HCT116 (cell line): Measurements from ENCODE around the gene ASIC5. TPM values are rescaled to one million over a fixed set of nuclear protein-coding genes. Genes with fewer than 3 reads are reported as not detected.

Source experiments
- ATAC-seq: fragments of 200-7000 bp; cut with Tn5 transposase; 2 replicates; pipeline ENCODE4 v1.9.1; 2020; ENCODE audit warnings: mild to moderate bottlenecking, moderate library complexity
- BruUV-seq: library from RNA; stranded (reverse); fragments of 400-500 nt; replicated peaks from 2 replicates; lab custom pipeline; 2021; lab: Mats Ljungman, UMichigan
- CTCF ChIA-PET: fragments of 300-600 bp; sonication (Branson Sonifier 250); formaldehyde crosslinking; loops from one replicate; lab custom pipeline; 2021; ENCODE audit warnings: antibody characterized with exemption; lab: Charles Lee
- POLR2A ChIA-PET: fragments of 300-600, 350-600 bp; sonication (Branson Sonifier 250); formaldehyde crosslinking; loops from one replicate; lab custom pipeline; 2021; ENCODE audit warnings: antibody characterized with exemption; lab: Charles Lee
- RAD21 ChIA-PET, 2 experiments: fragments of 300-600 bp; sonication (Branson Sonifier 250); formaldehyde crosslinking; loops; one replicate each; lab custom pipeline; 2023; ENCODE audit warnings: low total read pairs in 2 of 2; ENCODE audit not compliant: uncharacterized antibody in 2 of 2, unreplicated experiment in 2 of 2, low non-redundant PET in 1 of 2; lab: Charles Lee
- DNase-seq: peaks from one replicate; pipeline ENCODE4 v3.0.0-alpha.2; 2010; ENCODE audit warnings: low read depth, low spot score
- H2AFZ ChIP-seq: fragments of 200-600 bp; shearing (Covaris generic), sonication (generic); 2 replicates; pipeline ENCODE4 v1.6.1; 2017; ENCODE audit warnings: low read depth, mixed run types, mixed read lengths, antibody characterized with exemption, low read length; ENCODE audit not compliant: poor library complexity, severe bottlenecking
- H3K27ac ChIP-seq: 2 replicates; pipeline ENCODE4 v1.5.1; 2012; ENCODE audit warnings: low read depth, low read length
- H3K27me3 ChIP-seq: fragments of 200-600 bp; sonication (generic); 2 replicates; pipeline ENCODE4 v1.6.1; 2016; ENCODE audit warnings: mixed run types, low read length, mixed read lengths; ENCODE audit not compliant: insufficient read depth
- H3K36me3 ChIP-seq, 2 experiments: fragments of 200-500 bp in 1 of 2; fragments of 200-600 bp in 1 of 2; sonication (Bioruptor generic) in 1 of 2; sonication (generic) in 1 of 2; 2 replicates each; pipeline versions ENCODE4 v1.5.1 to v1.6.1; 2014 to 2016; ENCODE audit warnings: low read length in 2 of 2, inconsistent platforms in 1 of 2, mixed read lengths in 1 of 2, mixed run types in 1 of 2; ENCODE audit not compliant: insufficient read depth in 2 of 2, control insufficient read depth in 1 of 2
- H3K4me1 ChIP-seq, 2 experiments: fragments of 200-600 bp in 1 of 2; sonication (generic) in 1 of 2; 2 replicates each; pipeline versions ENCODE4 v1.5.1 to v1.6.1; 2012 to 2017; ENCODE audit warnings: low read length in 2 of 2, inconsistent platforms in 1 of 2, mild to moderate bottlenecking in 1 of 2, mixed read lengths in 1 of 2, mixed run types in 1 of 2, moderate library complexity in 1 of 2; ENCODE audit not compliant: insufficient read depth in 2 of 2, control insufficient read depth in 1 of 2
- H3K4me2 ChIP-seq: fragments of 200-600 bp; sonication (generic); 2 replicates; pipeline ENCODE4 v1.6.1; 2017; ENCODE audit warnings: mixed run types, low read length, mixed read lengths
- H3K4me3 ChIP-seq, 2 experiments: fragments of 200-600 bp in 1 of 2; sonication (generic) in 1 of 2; replicated peaks in 1 of 2; 2 replicates each; pipeline ENCODE4 v1.5.1; 2011 to 2016; ENCODE audit warnings: low read length in 2 of 2, control low read depth in 1 of 2, low read depth in 1 of 2, mild to moderate bottlenecking in 1 of 2, mixed read lengths in 1 of 2, mixed run types in 1 of 2
- H3K79me2 ChIP-seq: fragments of 200-600 bp; sonication (generic); 2 replicates; pipeline ENCODE4 v1.6.1; 2017; ENCODE audit warnings: mild to moderate bottlenecking, mixed run types, low read length, moderate library complexity, mixed read lengths; ENCODE audit not compliant: insufficient read depth
- H3K9ac ChIP-seq: fragments of 200-600 bp; sonication (generic); 2 replicates; pipeline ENCODE4 v1.6.1; 2016; ENCODE audit warnings: low read length, mixed read lengths
- H3K9me2 ChIP-seq: fragments of 200-600 bp; sonication (generic), shearing (Covaris generic); 2 replicates; pipeline ENCODE4 v1.6.1; 2017; ENCODE audit warnings: mixed run types, mild to moderate bottlenecking, moderate library complexity; ENCODE audit not compliant: insufficient read depth
- H3K9me3 ChIP-seq, 2 experiments: fragments of 200-500 bp in 1 of 2; fragments of 200-600 bp in 1 of 2; sonication (Bioruptor generic) in 1 of 2; sonication (generic) in 1 of 2; 2 replicates each; pipeline ENCODE4 v1.6.1; 2014 to 2017; ENCODE audit warnings: low read length in 2 of 2, mixed read lengths in 2 of 2, inconsistent platforms in 1 of 2, low read depth in 1 of 2, mild to moderate bottlenecking in 1 of 2, mixed run types in 1 of 2, moderate library complexity in 1 of 2; ENCODE audit not compliant: control insufficient read depth in 1 of 2, insufficient read depth in 1 of 2
- H4K20me1 ChIP-seq: fragments of 200-600 bp; sonication (generic), shearing (Covaris generic); 2 replicates; pipeline ENCODE4 v1.6.1; 2017; ENCODE audit warnings: mixed run types, mild to moderate bottlenecking, moderate library complexity; ENCODE audit not compliant: insufficient read depth
- CEBPB ChIP-seq: IDR thresholded peaks from 2 replicates; pipeline ENCODE4 v1.6.1; 2012; ENCODE audit warnings: low read depth
- EGR1 ChIP-seq: IDR thresholded peaks from 2 replicates; pipeline ENCODE4 v1.6.1; 2012; ENCODE audit warnings: low read depth
- EZH2 ChIP-seq: fragments of 200-600 bp; sonication (generic); IDR thresholded peaks from 2 replicates; pipeline ENCODE4 v1.6.1; 2017; ENCODE audit warnings: antibody characterized with exemption, mixed run types
- POLR2A ChIP-seq: IDR thresholded peaks from 2 replicates; pipeline ENCODE4 v1.7.0; 2011; ENCODE audit warnings: borderline replicate concordance; ENCODE audit not compliant: insufficient read depth, insufficient read length; ENCODE audit errors: extremely low read depth
- POLR2AphosphoS5 ChIP-seq: IDR thresholded peaks from 2 replicates; pipeline ENCODE4 v1.6.1; 2011; ENCODE audit warnings: mild to moderate bottlenecking, low read depth, low read length, moderate library complexity
- RAD21 ChIP-seq: IDR thresholded peaks from 2 replicates; pipeline ENCODE4 v1.6.1; 2012; ENCODE audit warnings: low read depth, mild to moderate bottlenecking
- SRF ChIP-seq: IDR thresholded peaks from 2 replicates; pipeline ENCODE4 v1.6.1; 2012; ENCODE audit warnings: low read depth
- TCF7L2 ChIP-seq: IDR thresholded peaks from 2 replicates; pipeline ENCODE4 v1.7.0; 2011; ENCODE audit warnings: borderline replicate concordance, inconsistent platforms; ENCODE audit not compliant: insufficient read depth, insufficient read length; ENCODE audit errors: extremely low read depth
- ZFX ChIP-seq: fragments of 450-650 bp; IDR thresholded peaks from 2 replicates; pipeline ENCODE4 v1.6.1; 2017
- ZNF274 ChIP-seq: fragments of 200-500 bp; sonication (Bioruptor generic); IDR thresholded peaks from 2 replicates; pipeline ENCODE4 v1.6.1; 2014; ENCODE audit warnings: mild to moderate bottlenecking, low read depth, low read length, inconsistent platforms
- intact Hi-C: fragments of 100-400 bp; cut with micrococcal nuclease; formaldehyde crosslinking; loops from 2 replicates; pipeline ENCODE4 v1.10.0; 2022
- total RNA-seq: library from RNA; stranded (reverse); gene quantifications from one replicate; pipeline ENCODE4 v1.2.1, GENCODE V29; 2021; ENCODE audit not compliant: unreplicated experiment
- TF ChIP-seq, protein P1 (sequence below): IDR thresholded peaks from 2 replicates; pipeline ENCODE4 v1.6.1; 2012; ENCODE audit warnings: low read depth

ASIC5 gene
- total RNA-seq, 1 experiment from 2014 or later = not detected

GRCh38 chr4:155828628-155829027, 37.4 kb downstream of the ASIC5 start:
- TF ChIP-seq, protein P1, sequence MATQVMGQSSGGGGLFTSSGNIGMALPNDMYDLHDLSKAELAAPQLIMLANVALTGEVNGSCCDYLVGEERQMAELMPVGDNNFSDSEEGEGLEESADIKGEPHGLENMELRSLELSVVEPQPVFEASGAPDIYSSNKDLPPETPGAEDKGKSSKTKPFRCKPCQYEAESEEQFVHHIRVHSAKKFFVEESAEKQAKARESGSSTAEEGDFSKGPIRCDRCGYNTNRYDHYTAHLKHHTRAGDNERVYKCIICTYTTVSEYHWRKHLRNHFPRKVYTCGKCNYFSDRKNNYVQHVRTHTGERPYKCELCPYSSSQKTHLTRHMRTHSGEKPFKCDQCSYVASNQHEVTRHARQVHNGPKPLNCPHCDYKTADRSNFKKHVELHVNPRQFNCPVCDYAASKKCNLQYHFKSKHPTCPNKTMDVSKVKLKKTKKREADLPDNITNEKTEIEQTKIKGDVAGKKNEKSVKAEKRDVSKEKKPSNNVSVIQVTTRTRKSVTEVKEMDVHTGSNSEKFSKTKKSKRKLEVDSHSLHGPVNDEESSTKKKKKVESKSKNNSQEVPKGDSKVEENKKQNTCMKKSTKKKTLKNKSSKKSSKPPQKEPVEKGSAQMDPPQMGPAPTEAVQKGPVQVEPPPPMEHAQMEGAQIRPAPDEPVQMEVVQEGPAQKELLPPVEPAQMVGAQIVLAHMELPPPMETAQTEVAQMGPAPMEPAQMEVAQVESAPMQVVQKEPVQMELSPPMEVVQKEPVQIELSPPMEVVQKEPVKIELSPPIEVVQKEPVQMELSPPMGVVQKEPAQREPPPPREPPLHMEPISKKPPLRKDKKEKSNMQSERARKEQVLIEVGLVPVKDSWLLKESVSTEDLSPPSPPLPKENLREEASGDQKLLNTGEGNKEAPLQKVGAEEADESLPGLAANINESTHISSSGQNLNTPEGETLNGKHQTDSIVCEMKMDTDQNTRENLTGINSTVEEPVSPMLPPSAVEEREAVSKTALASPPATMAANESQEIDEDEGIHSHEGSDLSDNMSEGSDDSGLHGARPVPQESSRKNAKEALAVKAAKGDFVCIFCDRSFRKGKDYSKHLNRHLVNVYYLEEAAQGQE = no peak
- ATAC-seq (no peak), DNase-seq (no peak)
- Histone ChIP-seq H3K4me2 (no peak overlapping the region), H4K20me1 (no peaks in the 10 kb centered on the region), H3K36me3 (no peaks in the 10 kb centered on the region), H3K27ac (no peak overlapping the region), H3K9ac (no peak overlapping the region), H3K4me1 (no peaks in the 10 kb centered on the region), H3K9me3 (no peaks in the 10 kb centered on the region), H3K9me2 (no peaks in the 10 kb centered on the region), H2AFZ (no peak overlapping the region), H3K79me2 (no peaks in the 10 kb centered on the region), H3K27me3 (no peaks in the 10 kb centered on the region), H3K4me3 (no peak overlapping the region)
- intact Hi-C loops = no loop called here
- ChIA-PET RAD21 (no interaction called here), CTCF (no interaction called here), POLR2A (no interaction called here)
- BruUV-seq = no TSS peak

DNA sequence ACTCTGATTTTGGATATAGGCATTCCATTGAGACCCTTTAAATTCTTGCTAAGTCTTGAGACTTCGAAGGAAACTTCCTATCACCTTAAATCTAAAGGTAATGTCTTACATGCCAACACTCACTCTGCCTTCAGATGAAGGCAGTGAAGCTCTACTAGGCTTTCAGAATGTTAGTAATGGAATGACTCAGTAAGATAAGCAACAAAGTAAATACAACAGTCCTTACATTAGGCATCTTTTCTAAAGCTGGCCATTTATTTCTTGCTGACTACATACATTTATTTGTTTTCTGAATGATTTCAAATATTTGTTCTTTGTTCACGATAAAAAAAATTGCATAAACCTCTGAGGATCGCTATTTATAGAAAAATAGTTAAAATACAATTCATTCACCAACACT, 43.5 kb downstream of the ASIC5 start:
- ATAC-seq (no peak), DNase-seq (no peak)
- BruUV-seq = no TSS peak
- no peaks in the 10 kb centered on the region for H3K79me2 ChIP-seq
- TF ChIP-seq EZH2 = no peak
- TF ChIP-seq, protein P1 = no peak
- no peak for TF ChIP-seq POLR2A
- no peak for TF ChIP-seq POLR2AphosphoS5
- no peak for TF ChIP-seq CEBPB
- TF ChIP-seq SRF = no peak
- TF ChIP-seq RAD21 = no peak
- no peak for TF ChIP-seq ZNF274
- no peak for TF ChIP-seq TCF7L2
- TF ChIP-seq EGR1 = no peak
- no peak for TF ChIP-seq ZFX
- no peaks in the 10 kb centered on the region for H3K9me3 ChIP-seq
- H3K27me3 ChIP-seq = no peaks in the 10 kb centered on the region
- no peaks in the 10 kb centered on the region for H3K4me1 ChIP-seq
- no peak overlapping the region for H3K27ac ChIP-seq
- no peaks in the 10 kb centered on the region for H3K36me3 ChIP-seq
- H3K4me3 ChIP-seq = no peak overlapping the region
- no peak overlapping the region for H2AFZ ChIP-seq
- RAD21 ChIA-PET = no interaction called here
- POLR2A ChIA-PET = no interaction called here
- no peak overlapping the region for H3K9ac ChIP-seq
- no peaks in the 10 kb centered on the region for H3K9me2 ChIP-seq
- CTCF ChIA-PET = no interaction called here
- intact Hi-C loops = no loop called here
- H3K4me2 ChIP-seq = no peak overlapping the region
- H4K20me1 ChIP-seq = no peaks in the 10 kb centered on the region
